ENCODE results near the gene ESRRG.

- TF ChIP-seq, protein P1, sequence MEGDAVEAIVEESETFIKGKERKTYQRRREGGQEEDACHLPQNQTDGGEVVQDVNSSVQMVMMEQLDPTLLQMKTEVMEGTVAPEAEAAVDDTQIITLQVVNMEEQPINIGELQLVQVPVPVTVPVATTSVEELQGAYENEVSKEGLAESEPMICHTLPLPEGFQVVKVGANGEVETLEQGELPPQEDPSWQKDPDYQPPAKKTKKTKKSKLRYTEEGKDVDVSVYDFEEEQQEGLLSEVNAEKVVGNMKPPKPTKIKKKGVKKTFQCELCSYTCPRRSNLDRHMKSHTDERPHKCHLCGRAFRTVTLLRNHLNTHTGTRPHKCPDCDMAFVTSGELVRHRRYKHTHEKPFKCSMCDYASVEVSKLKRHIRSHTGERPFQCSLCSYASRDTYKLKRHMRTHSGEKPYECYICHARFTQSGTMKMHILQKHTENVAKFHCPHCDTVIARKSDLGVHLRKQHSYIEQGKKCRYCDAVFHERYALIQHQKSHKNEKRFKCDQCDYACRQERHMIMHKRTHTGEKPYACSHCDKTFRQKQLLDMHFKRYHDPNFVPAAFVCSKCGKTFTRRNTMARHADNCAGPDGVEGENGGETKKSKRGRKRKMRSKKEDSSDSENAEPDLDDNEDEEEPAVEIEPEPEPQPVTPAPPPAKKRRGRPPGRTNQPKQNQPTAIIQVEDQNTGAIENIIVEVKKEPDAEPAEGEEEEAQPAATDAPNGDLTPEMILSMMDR (IDR thresholded peaks at IDR 0.05; ENCODE audit: insufficient read depth, low read length, poor library complexity, severe bottlenecking), result no peak
- TF ChIP-seq EZH2phosphoT487 (conservative IDR thresholded peaks at IDR 0.05; ENCODE audit: low read length), result no peak
Measured at GRCh38 chr1:216739793-216740192, 16.6 kb upstream of the ESRRG start.
